Measurements from ENCODE around the gene THRB. TPM values are rescaled to one million over a fixed set of nuclear protein-coding genes. Genes with fewer than 3 reads are reported as not detected.

The THRB gene
- total and polyA plus RNA-seq, 10 donors, result 1.00 to 26.6 (median 16.2) TPM

GRCh38 chr3:24072193-24072592, 422.5 kb downstream of the THRB start:
- 59 to 77% (median 72%) methylated on average over 4 of the region's 4 CpGs for WGBS, 5 donors
- intact Hi-C loops (cut with DNase I; ENCODE audit: low total_unique reads), result no loop called here
- no peak overlapping the region for H3K27ac ChIP-seq

GRCh38 chr3:24069045-24069444, 425.6 kb downstream of the THRB start:
- WGBS, 5 donors, result 62 to 88% (median 74%) methylated on average over 2 of the region's 2 CpGs
- H3K4me3 ChIP-seq, result no peak overlapping the region
- no peak overlapping the region for H3K27ac ChIP-seq
- H3K9me3 ChIP-seq, result no peaks in the 10 kb centered on the region
- H3K36me3 ChIP-seq, result no peaks in the 10 kb centered on the region
- no peaks in the 10 kb centered on the region for H3K27me3 ChIP-seq (replicated peaks in 1 of 7)
- TF ChIP-seq, protein P1, sequence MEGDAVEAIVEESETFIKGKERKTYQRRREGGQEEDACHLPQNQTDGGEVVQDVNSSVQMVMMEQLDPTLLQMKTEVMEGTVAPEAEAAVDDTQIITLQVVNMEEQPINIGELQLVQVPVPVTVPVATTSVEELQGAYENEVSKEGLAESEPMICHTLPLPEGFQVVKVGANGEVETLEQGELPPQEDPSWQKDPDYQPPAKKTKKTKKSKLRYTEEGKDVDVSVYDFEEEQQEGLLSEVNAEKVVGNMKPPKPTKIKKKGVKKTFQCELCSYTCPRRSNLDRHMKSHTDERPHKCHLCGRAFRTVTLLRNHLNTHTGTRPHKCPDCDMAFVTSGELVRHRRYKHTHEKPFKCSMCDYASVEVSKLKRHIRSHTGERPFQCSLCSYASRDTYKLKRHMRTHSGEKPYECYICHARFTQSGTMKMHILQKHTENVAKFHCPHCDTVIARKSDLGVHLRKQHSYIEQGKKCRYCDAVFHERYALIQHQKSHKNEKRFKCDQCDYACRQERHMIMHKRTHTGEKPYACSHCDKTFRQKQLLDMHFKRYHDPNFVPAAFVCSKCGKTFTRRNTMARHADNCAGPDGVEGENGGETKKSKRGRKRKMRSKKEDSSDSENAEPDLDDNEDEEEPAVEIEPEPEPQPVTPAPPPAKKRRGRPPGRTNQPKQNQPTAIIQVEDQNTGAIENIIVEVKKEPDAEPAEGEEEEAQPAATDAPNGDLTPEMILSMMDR (IDR thresholded peaks at IDR 0.05 in 8 of 11, conservative IDR thresholded peaks at IDR 0.05 in 3 of 11), result no peak
- no peak for TF ChIP-seq POLR2AphosphoS5 (IDR thresholded peaks at IDR 0.05)
- H3K4me1 ChIP-seq, result no peaks in the 10 kb centered on the region
- intact Hi-C loops (cut with DNase I; ENCODE audit: low total_unique reads), result no loop called here
- DNase-seq, result no peak

More at GRCh38 chr3:24072193-24072592, 422.5 kb downstream of the THRB start:
- Histone ChIP-seq H3K4me1 (no peaks in the 10 kb centered on the region), H3K36me3 (no peaks in the 10 kb centered on the region), H3K27me3 (replicated peaks in 1 of 7) (no peaks in the 10 kb centered on the region), H3K4me3 (no peak overlapping the region), H3K9me3 (peaks cover 0 to under 1% (median 0%) of the 10 kb centered on the region in 8 donors)
- DNase-seq, result no peak
- no peak for TF ChIP-seq POLR2A (IDR thresholded peaks at IDR 0.05)

DNA sequence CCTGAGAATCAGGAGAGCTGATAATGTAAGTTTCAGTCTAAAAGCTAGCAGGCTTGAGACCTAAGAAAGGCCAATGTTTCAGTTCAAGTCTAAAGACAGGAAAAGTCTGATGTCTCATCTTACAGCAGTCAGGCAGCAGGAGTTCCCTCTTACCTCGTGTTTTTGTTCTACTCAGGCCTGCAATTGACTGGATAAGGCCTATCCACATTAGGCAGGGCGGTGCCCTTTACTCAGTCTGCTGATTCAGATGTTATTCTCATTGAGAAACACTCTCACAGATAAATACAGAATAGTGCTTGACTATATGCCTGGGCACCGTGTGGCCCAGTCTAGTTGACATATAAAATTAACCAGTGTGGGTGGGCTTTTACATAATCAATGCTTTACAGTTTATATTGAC, 427.2 kb downstream of the THRB start:
- intact Hi-C loops (cut with DNase I; ENCODE audit: low total_unique reads), result no loop called here

More for the DNA sequence above, 427.2 kb downstream of the THRB start:
- Histone ChIP-seq H3K36me3 (no peaks in the 10 kb centered on the region), H3K27me3 (replicated peaks in 1 of 7) (no peaks in the 10 kb centered on the region), H3K9me3 (no peaks in the 10 kb centered on the region), H3K27ac (no peak overlapping the region), H3K4me1 (no peaks in the 10 kb centered on the region), H3K4me3 (no peak overlapping the region)
- WGBS, 5 donors, result 68 to 78% (median 75%) methylated on average over 3 of the region's 3 CpGs
- no peak for TF ChIP-seq POLR2A (IDR thresholded peaks at IDR 0.05)
- no peak for TF ChIP-seq POLR2AphosphoS5 (IDR thresholded peaks at IDR 0.05)
- TF ChIP-seq, protein P1 (IDR thresholded peaks at IDR 0.05 in 8 of 11, conservative IDR thresholded peaks at IDR 0.05 in 3 of 11), result no peak
- DNase-seq, result no peak

Small RNA genes lying within 50 kb of the gene (microRNA-seq; reads per million reads assigned to microRNA genes)
- 0 reads per million in 3 donors for gene MIR4792

Small RNA genes lying within 50 kb of the gene (small RNA-seq; reads per million reads assigned to genes)
- gene MIR4792, result 0 to 0.07 (median 0) reads per million in 4 donors
